Nasal cavity respiratory epithelium epithelial cell of viscerocranial mucosa (primary cell): Measurements from ENCODE around the gene DDO. TPM values are rescaled to one million over a fixed set of nuclear protein-coding genes. Genes with fewer than 3 reads are reported as not detected.

Experiments used
- total RNA-seq: library from RNA; depleted of rRNA; stranded (reverse); fragments of >200 nt; gene quantifications from 2 replicates; pipeline ENCODE4 v1.2.3, GENCODE V29; 2014

The DDO gene
- total RNA-seq: 0.07 TPM in 1 of 2 replicates, not detected in the other

GRCh38 chr6:110415086-110415916, at the start of gene DDO:
TSS of gene DDO (minus strand) at chr6:110415575. CDS start at chr6:110413462, 2,113 bp downstream.

DNA sequence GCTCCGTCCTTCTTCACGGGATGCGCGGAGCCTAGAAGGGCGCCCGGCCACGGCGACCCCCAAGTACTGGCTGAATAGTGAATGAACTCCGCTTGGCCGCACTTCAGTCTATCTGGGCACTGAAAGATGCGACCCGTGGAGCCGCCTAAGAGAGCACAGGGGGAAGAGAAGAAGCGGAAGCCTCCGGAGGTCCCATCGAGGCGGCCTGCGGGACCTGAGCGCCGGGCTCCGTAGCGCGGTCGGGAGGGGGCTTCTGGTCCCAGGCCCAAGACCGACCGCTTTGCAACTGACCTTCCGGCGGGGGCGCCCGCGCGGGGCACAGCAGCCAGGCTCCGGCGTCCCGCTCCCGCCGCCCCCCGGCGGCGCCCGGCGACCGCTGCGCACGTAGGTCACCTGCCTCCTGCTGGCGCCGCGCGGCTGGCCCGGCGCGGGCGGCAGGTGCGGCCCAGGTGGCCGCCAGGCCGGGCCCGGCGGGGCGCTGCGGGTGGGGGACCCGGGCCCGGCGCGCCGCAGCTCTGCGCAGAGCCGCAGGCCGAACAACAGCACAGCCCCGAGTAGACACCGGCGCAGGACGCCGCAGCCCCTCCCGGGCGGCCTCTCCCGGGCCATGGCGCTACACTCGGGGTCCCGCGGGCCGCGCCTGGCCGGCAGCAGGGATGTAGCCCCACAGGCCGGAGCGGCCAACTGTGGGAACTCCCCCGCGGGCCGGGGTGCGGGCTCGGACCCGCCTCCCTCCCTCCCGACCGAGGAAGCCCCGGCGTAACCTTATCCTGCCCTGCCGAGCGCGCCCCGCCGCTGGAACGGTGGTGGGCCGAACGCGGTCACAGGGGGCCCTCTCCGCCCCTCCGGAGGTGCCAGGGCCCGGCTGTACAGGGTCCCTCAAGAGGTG, 57.5 kb downstream of the DDO start, which contains the start of gene METTL24:
TSS of gene METTL24 (minus strand) at position 686 of the 889 bp plus-strand sequence. CDS start at position 609, 77 bp downstream.

Other genes with a start within 250 kb of the DDO start
- gene WASF1, start 235.9 kb downstream of the DDO start, total RNA-seq: 8.2 and 15.5 TPM in 2 replicates
- gene CDC40, start 235.1 kb downstream of the DDO start, total RNA-seq: 17.4 and 26.2 TPM in 2 replicates
- gene METTL24, start 57.2 kb downstream of the DDO start, total RNA-seq: not detected in 2 replicates
- not detected in 2 replicates for gene SLC22A16, start 61.0 kb upstream of the DDO start, total RNA-seq